Measurements from ENCODE around the gene CDC37. TPM values are rescaled to one million over a fixed set of nuclear protein-coding genes. Genes with fewer than 3 reads are reported as not detected.
A peak's percentile ranks its signal among the peaks of the same experiment; 100 is the strongest.

The CDC37 gene
- total RNA-seq, 1 experiment from 2014 or later = 560 TPM

- DNase-seq (no peak), ATAC-seq (no peak)
Observed at GRCh38 chr19:10439588-10439987, 36.2 kb upstream of the CDC37 start.

GRCh38 chr19:10433131-10433536, 29.8 kb upstream of the CDC37 start:
- Histone ChIP-seq H4K20me1 (ENCODE audit: low read length) (no peaks in the 10 kb centered on the region), H3K4me2 (ENCODE audit: low read length) (no peak overlapping the region), H3K79me2 (ENCODE audit: low read length) (no peaks in the 10 kb centered on the region), H3K9ac (ENCODE audit: low read length) (no peak overlapping the region), H3K9me2 (replicated peaks; ENCODE audit: low read length) (no peaks in the 10 kb centered on the region), H3K4me3 (ENCODE audit: low read length) (no peak overlapping the region), H2AFZ (ENCODE audit: low read length) (no peak overlapping the region), H3K4me1 (ENCODE audit: insufficient read depth, low read length) (peaks cover 25% of the 10 kb centered on the region; the same call in 1 of the 2 replicates), H3K9me3 (ENCODE audit: low read length) (no peaks in the 10 kb centered on the region), H3F3A (ENCODE audit: low read length, unreplicated experiment) (no peaks in the 10 kb centered on the region), H3K27me3 (ENCODE audit: low read length) (peaks cover 21% of the 10 kb centered on the region), H3K36me3 (ENCODE audit: low read depth, low read length) (no peaks in the 10 kb centered on the region), H3K27ac (ENCODE audit: low read length) (no peak overlapping the region)
- ATAC-seq (peak; percentile 8), DNase-seq (no peak)
- CTCF ChIA-PET = no interaction called here
- TSS peak; percentile 11 for BruUV-seq (replicated peaks)
- intact Hi-C loops (cut with micrococcal nuclease) = no loop called here
- TF ChIP-seq CTCF (conservative IDR thresholded peaks at IDR 0.05; ENCODE audit: low read depth, low read length) (no peak), EZH2phosphoT487 (IDR thresholded peaks at IDR 0.05; ENCODE audit: borderline replicate concordance, low read length) (no peak), EZH2 (IDR thresholded peaks at IDR 0.05; ENCODE audit: low read length, unreplicated experiment) (no peak)
- POLR2A ChIA-PET (ENCODE audit: unreplicated experiment) = no interaction called here

More at GRCh38 chr19:10439588-10439987, 36.2 kb upstream of the CDC37 start:
- ChIA-PET POLR2A (ENCODE audit: unreplicated experiment) (no interaction called here), CTCF (no interaction called here)
- Histone ChIP-seq H3K9me3 (ENCODE audit: low read length) (no peaks in the 10 kb centered on the region), H3K79me2 (ENCODE audit: low read length) (no peaks in the 10 kb centered on the region), H3K4me3 (ENCODE audit: low read length) (no peak overlapping the region), H3F3A (ENCODE audit: low read length, unreplicated experiment) (no peaks in the 10 kb centered on the region), H2AFZ (ENCODE audit: low read length) (no peak overlapping the region), H3K4me1 (ENCODE audit: insufficient read depth, low read length) (no peaks in the 10 kb centered on the region), H3K9me2 (replicated peaks; ENCODE audit: low read length) (no peaks in the 10 kb centered on the region), H4K20me1 (ENCODE audit: low read length) (no peaks in the 10 kb centered on the region), H3K27me3 (ENCODE audit: low read length) (no peaks in the 10 kb centered on the region), H3K9ac (ENCODE audit: low read length) (no peak overlapping the region), H3K4me2 (ENCODE audit: low read length) (no peak overlapping the region), H3K27ac (ENCODE audit: low read length) (no peak overlapping the region), H3K36me3 (ENCODE audit: low read depth, low read length) (no peaks in the 10 kb centered on the region)
- no TSS peak for BruUV-seq (replicated peaks)
- TF ChIP-seq CTCF (conservative IDR thresholded peaks at IDR 0.05; ENCODE audit: low read depth, low read length) = no peak
- no peak for TF ChIP-seq EZH2 (IDR thresholded peaks at IDR 0.05; ENCODE audit: low read length, unreplicated experiment)
- TF ChIP-seq EZH2phosphoT487 (IDR thresholded peaks at IDR 0.05; ENCODE audit: borderline replicate concordance, low read length) = no peak
- intact Hi-C loops (cut with micrococcal nuclease) = no loop called here

GRCh38 chr19:10432736-10433130, 29.4 kb upstream of the CDC37 start:
- no peaks in the 10 kb centered on the region for H3K36me3 ChIP-seq (ENCODE audit: low read depth, low read length)
- H3K4me1 ChIP-seq (ENCODE audit: insufficient read depth, low read length) = peaks cover 25% of the 10 kb centered on the region; the same call in 1 of the 2 replicates
- no peaks in the 10 kb centered on the region for H3F3A ChIP-seq (ENCODE audit: low read length, unreplicated experiment)
- intact Hi-C loops (cut with micrococcal nuclease) = no loop called here
- no peaks in the 10 kb centered on the region for H3K79me2 ChIP-seq (ENCODE audit: low read length)
- BruUV-seq (replicated peaks) = no TSS peak
- H3K9me2 ChIP-seq (replicated peaks; ENCODE audit: low read length) = no peaks in the 10 kb centered on the region
- no peak overlapping the region for H3K9ac ChIP-seq (ENCODE audit: low read length)
- peak overlapping the region; percentile 75 for H3K4me2 ChIP-seq (ENCODE audit: low read length)
- DNase-seq = no peak
- H2AFZ ChIP-seq (ENCODE audit: low read length) = peak overlapping the region; percentile 70; the same call in 1 of the 2 replicates
- ChIA-PET CTCF (interaction anchor here (0.6 kb wide), 1 partner anchor 57 kb away, joined by 6 read pairs; no protein-coding TSS in a partner anchor), POLR2A (ENCODE audit: unreplicated experiment) (no interaction called here)
- peaks cover 21% of the 10 kb centered on the region for H3K27me3 ChIP-seq (ENCODE audit: low read length)
- no peaks in the 10 kb centered on the region for H3K9me3 ChIP-seq (ENCODE audit: low read length)
- H3K4me3 ChIP-seq (ENCODE audit: low read length) = peak overlapping the region; percentile 56; the same call in 1 of the 2 replicates
- TF ChIP-seq EZH2 (IDR thresholded peaks at IDR 0.05; ENCODE audit: low read length, unreplicated experiment) (no peak), CTCF (conservative IDR thresholded peaks at IDR 0.05; ENCODE audit: low read depth, low read length) (no peak), EZH2phosphoT487 (IDR thresholded peaks at IDR 0.05; ENCODE audit: borderline replicate concordance, low read length) (no peak)
- H4K20me1 ChIP-seq (ENCODE audit: low read length) = no peaks in the 10 kb centered on the region
- H3K27ac ChIP-seq (ENCODE audit: low read length) = no peak overlapping the region
- ATAC-seq = no peak

Measured in PC-3 (cell line).